Right lobe of liver (tissue), 4 donors: ENCODE results near the gene SURF6.

Experiments used
- CTCF ChIP-seq, 4 donors: fragments of 200-600 bp in 3 of 4; fragments of 450-650 bp in 1 of 4; IDR thresholded peaks; one replicate each; pipeline versions ENCODE4 v1.5.1 to v1.8.0; 2016 to 2022; ENCODE audit warnings: antibody characterized with exemption in 4 of 4, mild to moderate bottlenecking in 2 of 4
- POLR2A ChIP-seq: fragments of 450-650 bp; IDR thresholded peaks from one replicate; pipeline ENCODE4 v1.6.1; 2017; ENCODE audit warnings: antibody characterized with exemption, mild to moderate bottlenecking
- donor health status: DM: no; HTN: no; CAD: no.
- donor health status: DM: no; HTN: no; CAD: no.
- donor health status: DM: no; HTN: yes; CAD: no.

- TF ChIP-seq POLR2A (peak; percentile 62), CTCF (IDR thresholded peaks at IDR 0.05) (no peak)
Measured at GRCh38 chr9:133370685-133371084, 34.7 kb upstream of the SURF6 start.
